Nephron progenitor cell (in vitro differentiated cells): Measurements from ENCODE around the gene STING1.
"Not testable (repeated sequence)": the region's sequence is repeated elsewhere in the genome, so short reads cannot be mapped to it uniquely, and the experiment has no call there.

Experiments
- DNase-seq: peaks from one replicate; pipeline ENCODE4 v3.0.0; 2021
- H3K27ac Mint-ChIP-seq: 2 replicates; pipeline ENCODE4 v1.8.0; 2021; ENCODE audit warnings: mild to moderate bottlenecking, moderate library complexity, mixed read lengths
- H3K27me3 Mint-ChIP-seq: 2 replicates; pipeline ENCODE4 v1.8.0; 2021; ENCODE audit warnings: mild to moderate bottlenecking, low read depth, mixed read lengths; ENCODE audit not compliant: poor library complexity
- H3K36me3 Mint-ChIP-seq: 2 replicates; pipeline ENCODE4 v1.8.0; 2021; ENCODE audit warnings: low read depth, mixed read lengths
- H3K4me1 Mint-ChIP-seq: 2 replicates; pipeline ENCODE4 v1.8.0; 2021; ENCODE audit warnings: mixed read lengths
- H3K4me3 Mint-ChIP-seq: 2 replicates; pipeline ENCODE4 v1.8.0; 2021; ENCODE audit warnings: mild to moderate bottlenecking, moderate library complexity, mixed read lengths
- H3K9me3 Mint-ChIP-seq: 2 replicates; pipeline ENCODE4 v1.8.0; 2021; ENCODE audit warnings: mild to moderate bottlenecking, moderate library complexity, mixed read lengths
- CTCF ChIP-seq: fragments of 200-600 bp; sonication (generic); IDR thresholded peaks from 2 replicates; pipeline ENCODE4 v1.5.0; 2021; ENCODE audit warnings: antibody characterized with exemption

The STING1 gene

GRCh38 chr5:139513852-139514485, 31.4 kb upstream of the STING1 start:
- peak; percentile 11 for TF ChIP-seq CTCF
- H3K27ac Mint-ChIP-seq = no peak overlapping the region
- no peak for DNase-seq
- H3K9me3 Mint-ChIP-seq = peaks cover 10% of the 10 kb centered on the region
- peaks cover 18% of the 10 kb centered on the region for H3K27me3 Mint-ChIP-seq
- H3K36me3 Mint-ChIP-seq = peaks cover 4% of the 10 kb centered on the region
- H3K4me1 Mint-ChIP-seq = peaks cover 21% of the 10 kb centered on the region
- no peak overlapping the region for H3K4me3 Mint-ChIP-seq

- Mint-ChIP-seq H3K9me3 (peaks cover 10% of the 10 kb centered on the region), H3K4me1 (peaks cover 16% of the 10 kb centered on the region), H3K27me3 (peaks cover 18% of the 10 kb centered on the region)
- not testable (repeated sequence) for H3K27ac Mint-ChIP-seq, H3K36me3 Mint-ChIP-seq, H3K4me3 Mint-ChIP-seq
- TF ChIP-seq CTCF = peak; percentile 59
- peak; percentile 64 for DNase-seq
Measured at GRCh38 chr5:139513434-139513833, 30.9 kb upstream of the STING1 start.

- no peak for TF ChIP-seq CTCF
- peaks cover 18% of the 10 kb centered on the region for H3K27me3 Mint-ChIP-seq
- H3K36me3 Mint-ChIP-seq = peaks cover 4% of the 10 kb centered on the region
- DNase-seq = no peak
- H3K4me1 Mint-ChIP-seq = peaks cover 12% of the 10 kb centered on the region
- peaks cover 10% of the 10 kb centered on the region for H3K9me3 Mint-ChIP-seq
- no peak overlapping the region for H3K27ac Mint-ChIP-seq
- no peak overlapping the region for H3K4me3 Mint-ChIP-seq
Measured at GRCh38 chr5:139512786-139513390, 30.3 kb upstream of the STING1 start.

- not testable (repeated sequence) for DNase-seq, H3K4me3 Mint-ChIP-seq, H3K36me3 Mint-ChIP-seq, H3K27ac Mint-ChIP-seq
- Mint-ChIP-seq H3K9me3 (peaks cover 14% of the 10 kb centered on the region), H3K27me3 (peaks cover 16% of the 10 kb centered on the region), H3K4me1 (peaks cover 33% of the 10 kb centered on the region)
Measured at GRCh38 chr5:139504722-139505121, 22.2 kb upstream of the STING1 start.

GRCh38 chr5:139503879-139504278, 21.3 kb upstream of the STING1 start:
- H3K36me3 Mint-ChIP-seq, DNase-seq, H3K27ac Mint-ChIP-seq: not testable (repeated sequence)
- Mint-ChIP-seq H3K4me1 (peaks cover 33% of the 10 kb centered on the region), H3K9me3 (peaks cover 14% of the 10 kb centered on the region), H3K27me3 (peaks cover 14% of the 10 kb centered on the region), H3K4me3 (peak overlapping the region; percentile 79)

GRCh38 chr5:139503036-139503817, 20.7 kb upstream of the STING1 start:
- peaks cover 11% of the 10 kb centered on the region for H3K27me3 Mint-ChIP-seq
- not testable (repeated sequence) for H3K27ac Mint-ChIP-seq, H3K36me3 Mint-ChIP-seq, DNase-seq
- peaks cover 14% of the 10 kb centered on the region for H3K9me3 Mint-ChIP-seq
- peaks cover 33% of the 10 kb centered on the region for H3K4me1 Mint-ChIP-seq
- peak overlapping the region; percentile 79 for H3K4me3 Mint-ChIP-seq

GRCh38 chr5:139501381-139501780, 18.8 kb upstream of the STING1 start:
- Mint-ChIP-seq H3K27me3 (peaks cover 6% of the 10 kb centered on the region), H3K4me1 (peaks cover 33% of the 10 kb centered on the region), H3K36me3 (no peaks in the 10 kb centered on the region), H3K9me3 (peaks cover 14% of the 10 kb centered on the region), H3K4me3 (no peak overlapping the region), H3K27ac (no peak overlapping the region)
- no peak for TF ChIP-seq CTCF
- DNase-seq = no peak
